Activated CD8-positive, alpha-beta memory T cell treated with anti-CD3 and anti-CD28 coated beads for 36 hours (primary cell): ENCODE measurements around the gene GADD45B. TPM values are rescaled to one million over a fixed set of nuclear protein-coding genes. Genes with fewer than 3 reads are reported as not detected.
"Not testable (repeated sequence)": the region's sequence is repeated elsewhere in the genome, so short reads cannot be mapped to it uniquely, and the experiment has no call there.

Experiments used
- CTCF ChIA-PET: fragments of 350-600 bp; sonication (Branson Sonifier 250); formaldehyde crosslinking; loops from one replicate; lab custom pipeline; 2021; ENCODE audit warnings: antibody characterized with exemption; lab: Charles Lee
- POLR2A ChIA-PET: fragments of 350-600 bp; sonication (Branson Sonifier 250); formaldehyde crosslinking; loops from one replicate; lab custom pipeline; 2021; ENCODE audit warnings: antibody characterized with exemption; lab: Charles Lee
- total RNA-seq, 2 experiments: library from RNA; stranded (reverse); gene quantifications; one replicate each; pipeline ENCODE4 v1.2.3, GENCODE V29; 2021

Gene GADD45B
- total RNA-seq, 2 experiments from 2014 or later: 30.8 to 31.6 TPM

GRCh38 chr19:2493448-2493847 lies 17.5 kb downstream of the GADD45B start:
- POLR2A ChIA-PET: not testable (repeated sequence)
- CTCF ChIA-PET: interaction anchor here (1.0 to 1.4 kb wide), 2 partner anchors 10 to 15 kb away, joined by 3 to 5 read pairs; no protein-coding TSS in a partner anchor

GRCh38 chr19:2494084-2494446 lies 18.1 kb downstream of the GADD45B start:
- POLR2A ChIA-PET: interaction anchor here (1.9 kb wide), 1 partner anchor 18 kb away, joined by 8 read pairs; the partner anchor contains the start of gene GADD45B
- CTCF ChIA-PET: interaction anchor here (1.0 to 1.4 kb wide), 2 partner anchors 9 to 16 kb away, joined by 3 to 5 read pairs; no protein-coding TSS in a partner anchor

GRCh38 chr19:2494447-2495129 lies 18.7 kb downstream of the GADD45B start:
- POLR2A ChIA-PET: interaction anchor here (1.9 kb wide), 1 partner anchor 18 kb away, joined by 8 read pairs; the partner anchor contains the start of gene GADD45B
- CTCF ChIA-PET: interaction anchor here (0.8 to 1.5 kb wide), 4 partner anchors 16 to 120 kb away, joined by 3 read pairs; no protein-coding TSS in a partner anchor

GRCh38 chr19:2495130-2495641 lies 19.3 kb downstream of the GADD45B start:
- CTCF ChIA-PET: interaction anchor here (0.8 to 1.5 kb wide), 3 partner anchors 17 to 119 kb away, joined by 3 read pairs; no protein-coding TSS in a partner anchor
- POLR2A ChIA-PET: interaction anchor here (1.9 kb wide), 1 partner anchor 19 kb away, joined by 8 read pairs; the partner anchor contains the start of gene GADD45B

- ChIA-PET CTCF (interaction anchor here (1.5 kb wide), 1 partner anchor 119 kb away, joined by 3 read pairs; no protein-coding TSS in a partner anchor), POLR2A (interaction anchor here (1.9 kb wide), 1 partner anchor 20 kb away, joined by 8 read pairs; the partner anchor contains the start of gene GADD45B)
These were observed 19.9 kb downstream of the GADD45B start for GRCh38 chr19:2495651-2496316.

- ChIA-PET POLR2A (no interaction called here), CTCF (no interaction called here)
These were observed 21.3 kb downstream of the GADD45B start for GRCh38 chr19:2497186-2497585.

GRCh38 chr19:2500156-2500555 lies 24.2 kb downstream of the GADD45B start:
- ChIA-PET CTCF (no interaction called here), POLR2A (interaction anchor here (0.7 kb wide), 1 partner anchor 134 kb away, joined by 8 read pairs; no protein-coding TSS in a partner anchor)

- ChIA-PET POLR2A (no interaction called here), CTCF (no interaction called here)
These were observed 24.9 kb downstream of the GADD45B start for GRCh38 chr19:2500841-2501261.

- POLR2A ChIA-PET: interaction anchor here (1.1 to 1.8 kb wide), 2 partner anchors 28 to 108 kb away, joined by 3 to 19 read pairs; partner anchors contain the start of gene GADD45B
- CTCF ChIA-PET: interaction anchor here (0.9 to 1.5 kb wide), 6 partner anchors 10 to 117 kb away, joined by 3 to 8 read pairs (median 4); partner anchors contain the start of gene GADD45B
These were observed 27.7 kb downstream of the GADD45B start for GRCh38 chr19:2503521-2504109.

- POLR2A ChIA-PET: interaction anchor here (0.6 kb wide), 1 partner anchor 30 kb away, joined by 3 read pairs; no protein-coding TSS in a partner anchor
- CTCF ChIA-PET: interaction anchor here (0.6 kb wide), 1 partner anchor 12 kb away, joined by 3 read pairs; no protein-coding TSS in a partner anchor
These were observed 30.7 kb downstream of the GADD45B start for GRCh38 chr19:2506656-2507055.

GRCh38 chr19:2507109-2507508 lies 31.2 kb downstream of the GADD45B start:
- POLR2A ChIA-PET: interaction anchor here (0.6 kb wide), 1 partner anchor 30 kb away, joined by 3 read pairs; no protein-coding TSS in a partner anchor
- CTCF ChIA-PET: interaction anchor here (0.6 kb wide), 1 partner anchor 12 kb away, joined by 3 read pairs; no protein-coding TSS in a partner anchor

GRCh38 chr19:2509096-2509495 lies 33.2 kb downstream of the GADD45B start:
- CTCF ChIA-PET: interaction anchor here (1.1 kb wide), 1 partner anchor 128 kb away, joined by 4 read pairs; no protein-coding TSS in a partner anchor
- POLR2A ChIA-PET: no interaction called here

- POLR2A ChIA-PET: interaction anchor here (0.6 kb wide), 1 partner anchor 75 kb away, joined by 3 read pairs; no protein-coding TSS in a partner anchor
- CTCF ChIA-PET: no interaction called here
These were observed 35.6 kb downstream of the GADD45B start for GRCh38 chr19:2511570-2511969.

- POLR2A ChIA-PET: no interaction called here
- CTCF ChIA-PET: no interaction called here
These were observed 36.1 kb downstream of the GADD45B start for GRCh38 chr19:2511991-2512390.

- CTCF ChIA-PET: no interaction called here
- POLR2A ChIA-PET: no interaction called here
These were observed 36.9 kb downstream of the GADD45B start for GRCh38 chr19:2512523-2513431.

GRCh38 chr19:2514981-2515518 lies 39.1 kb downstream of the GADD45B start:
- POLR2A ChIA-PET: no interaction called here
- CTCF ChIA-PET: no interaction called here

GRCh38 chr19:2516727-2517126 lies 40.8 kb downstream of the GADD45B start:
- ChIA-PET CTCF (no interaction called here), POLR2A (no interaction called here)
